Kidney (tissue), 14 donors: ENCODE data around the gene RGS17. TPM values are rescaled to one million over a fixed set of nuclear protein-coding genes. Genes with fewer than 3 reads are reported as not detected.

ENCODE experiments used
- DNase-seq, 5 donors: peaks; one replicate each; pipeline ENCODE4 v3.0.0-alpha.2; 2013 to 2020
- FAIRE-seq: peaks from 2 replicates; lab custom pipeline; 2012; peaks lifted over from hg19 to GRCh38; lab: Jason Lieb, UNC
- H3K27ac ChIP-seq, 2 donors: one replicate each; pipeline ENCODE4 v1.7.0; 2013; ENCODE audit warnings: low read depth in 2 of 2, low read length in 2 of 2, inconsistent platforms in 1 of 2
- H3K27me3 ChIP-seq: one replicate; pipeline ENCODE4 v1.7.1; 2013; ENCODE audit warnings: low read length, inconsistent platforms; ENCODE audit not compliant: control insufficient read depth, insufficient read depth
- H3K36me3 ChIP-seq, 3 donors: one replicate each; pipeline versions ENCODE4 v1.7.0 to v1.7.1; 2013; ENCODE audit warnings: low read length in 3 of 3, control low read depth in 1 of 3, inconsistent platforms in 1 of 3; ENCODE audit not compliant: insufficient read depth in 3 of 3, control insufficient read depth in 2 of 3
- H3K4me1 ChIP-seq, 3 donors: one replicate each; pipeline versions ENCODE4 v1.7.0 to v1.7.1; 2013; ENCODE audit warnings: low read length in 3 of 3, inconsistent platforms in 1 of 3, low read depth in 1 of 3; ENCODE audit not compliant: control insufficient read depth in 2 of 3, insufficient read depth in 2 of 3
- H3K4me3 ChIP-seq, 3 donors: one replicate each; pipeline versions ENCODE4 v1.7.0 to v1.8.1; 2013; ENCODE audit warnings: low read length in 3 of 3, control low read depth in 1 of 3, inconsistent platforms in 1 of 3
- H3K9ac ChIP-seq, 3 donors: one replicate each; pipeline versions ENCODE4 v1.7.0 to v1.7.1; 2013; ENCODE audit warnings: low read length in 3 of 3, control low read depth in 1 of 3, inconsistent platforms in 1 of 3
- H3K9me3 ChIP-seq, 3 donors: one replicate each; pipeline versions ENCODE4 v1.7.0 to v1.7.1; 2013; ENCODE audit warnings: low read length in 3 of 3, control low read depth in 1 of 3, inconsistent platforms in 1 of 3; ENCODE audit not compliant: control insufficient read depth in 2 of 3, insufficient read depth in 1 of 3
- CTCF ChIP-seq: IDR thresholded peaks from 3 replicates; pipeline ENCODE4 v1.5.1; 2012; ENCODE audit warnings: mild to moderate bottlenecking, moderate library complexity, borderline replicate concordance; ENCODE audit not compliant: insufficient read depth; ENCODE audit errors: extremely low read depth
- intact Hi-C: fragments of 100-400 bp; cut with DNase I; formaldehyde crosslinking; loops from one replicate; pipeline ENCODE4 v1.11.1; 2022
- polyA plus RNA-seq: library from polyadenylated mRNA; stranded (reverse); fragments of 350-450 nt; fragmentation: Illumina TruSeq; extraction: RNeasy Lipid Tissue Mini Kit (QIAGEN cat#74804); gene quantifications from one replicate; pipeline ENCODE4 v1.2.3, GENCODE V29; 2014; ENCODE audit warnings: low read depth, low replicate concordance; ENCODE audit not compliant: insufficient read depth
- total RNA-seq: library from RNA; stranded (reverse); fragmentation: NEBNext Ultra II Directional; extraction: Animal tissue kit (Norgen Biotek cat#: 25700); gene quantifications from one replicate; pipeline ENCODE4 v1.2.1, GENCODE V29; 2021
- donor health status: control.
- donor health status: control.
- donor health status: control.
- donor health status: control.
- donor health status: control.
- donor health status: DM: yes; HTN: yes; CAD: no.
- donor health status: Normal renal cell carcinoma (clear cell type).

The RGS17 gene
- total and polyA plus RNA-seq, 2 donors from 2014 or later = 0.28 TPM; not detected in 1

DNA sequence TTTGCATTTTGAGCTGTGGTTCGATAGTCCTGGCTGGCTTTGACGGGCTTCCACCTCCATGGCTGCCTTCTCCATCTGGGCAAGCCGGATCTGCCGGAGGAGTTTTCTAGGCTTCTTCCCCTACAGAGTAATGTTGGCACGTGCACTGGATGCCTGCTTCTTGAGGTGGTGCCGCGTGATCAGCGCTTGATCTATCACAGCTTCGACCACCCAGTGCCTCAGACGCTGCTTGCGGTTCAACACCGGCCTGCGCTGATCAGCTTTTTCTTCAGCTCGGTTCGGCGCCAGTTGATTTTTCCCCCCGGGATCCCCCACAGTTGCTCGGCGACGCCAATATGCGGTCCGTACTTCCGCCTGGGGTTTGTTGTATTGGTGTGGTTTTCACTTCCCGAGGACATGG is 171.7 kb downstream of the RGS17 start:
- Histone ChIP-seq H3K4me1 (no peaks in the 10 kb centered on the region), H3K27ac (no peak overlapping the region), H3K4me3 (no peak overlapping the region), H3K36me3 (no peaks in the 10 kb centered on the region), H3K27me3 (no peaks in the 10 kb centered on the region), H3K9ac (no peak overlapping the region), H3K9me3 (no peaks in the 10 kb centered on the region)
- DNase-seq (no peak), FAIRE-seq (no peak)
- no peak for TF ChIP-seq CTCF
- intact Hi-C loops = no loop called here

DNA sequence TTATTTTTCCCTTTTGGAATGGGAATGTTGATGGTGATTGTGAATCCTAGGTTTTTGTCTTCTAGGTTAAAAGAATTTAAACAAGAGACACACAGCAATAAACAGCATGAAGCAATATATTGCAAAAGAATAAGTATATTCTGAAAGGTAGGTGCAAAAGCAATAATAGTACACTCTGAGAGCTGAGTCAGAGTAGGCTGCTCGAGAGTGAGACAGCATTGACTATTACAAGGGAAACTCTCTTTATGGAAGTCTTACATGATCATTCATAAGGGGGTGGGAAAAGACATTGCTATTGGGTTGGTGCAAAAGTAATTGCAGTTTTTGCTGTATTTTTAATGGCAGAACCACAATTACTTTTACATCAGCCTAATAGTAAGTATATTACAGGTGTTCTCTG is 173.3 kb downstream of the RGS17 start:
- Histone ChIP-seq H3K4me3 (no peak overlapping the region), H3K36me3 (no peaks in the 10 kb centered on the region), H3K9me3 (no peaks in the 10 kb centered on the region), H3K27me3 (no peaks in the 10 kb centered on the region), H3K4me1 (no peaks in the 10 kb centered on the region), H3K27ac (no peak overlapping the region), H3K9ac (no peak overlapping the region)
- TF ChIP-seq CTCF = no peak
- intact Hi-C loops = no loop called here
- DNase-seq (no peak), FAIRE-seq (no peak)

Other genes with a start within 250 kb of the RGS17 start
- gene FBXO5, start 148.2 kb downstream of the RGS17 start, total RNA-seq = 4.5 TPM
- gene FBXO5, start 148.2 kb downstream of the RGS17 start, polyA plus RNA-seq = 1.8 TPM
- 15.8 TPM for gene MTRF1L, start 128.6 kb downstream of the RGS17 start, total RNA-seq
- 19.2 TPM for gene MTRF1L, start 128.6 kb downstream of the RGS17 start, polyA plus RNA-seq